Glutamatergic neuron (in vitro differentiated cells): ENCODE measurements around the gene SPACDR. TPM values are rescaled to one million over a fixed set of nuclear protein-coding genes. Genes with fewer than 3 reads are reported as not detected.

Experiments used
- DNase-seq: peaks from one replicate; pipeline ENCODE4 v3.0.0; 2022
- H3K27ac Mint-ChIP-seq: one replicate; pipeline ENCODE4 v1.8.0; 2020; ENCODE audit warnings: mild to moderate bottlenecking, mixed read lengths, inconsistent platforms; ENCODE audit not compliant: unreplicated experiment
- H3K27me3 Mint-ChIP-seq: one replicate; pipeline ENCODE4 v1.8.0; 2020; ENCODE audit warnings: mild to moderate bottlenecking, moderate library complexity, mixed read lengths, inconsistent platforms; ENCODE audit not compliant: unreplicated experiment
- H3K36me3 Mint-ChIP-seq: one replicate; pipeline ENCODE4 v1.8.0; 2020; ENCODE audit warnings: mild to moderate bottlenecking, mixed read lengths, inconsistent platforms; ENCODE audit not compliant: unreplicated experiment
- H3K4me1 Mint-ChIP-seq: one replicate; pipeline ENCODE4 v1.8.0; 2020; ENCODE audit warnings: mild to moderate bottlenecking, low read depth, mixed read lengths, inconsistent platforms; ENCODE audit not compliant: unreplicated experiment
- H3K4me3 Mint-ChIP-seq: one replicate; pipeline ENCODE4 v1.8.0; 2020; ENCODE audit warnings: mild to moderate bottlenecking, mixed read lengths, inconsistent platforms; ENCODE audit not compliant: unreplicated experiment
- H3K9me3 Mint-ChIP-seq: one replicate; pipeline ENCODE4 v1.8.0; 2020; ENCODE audit warnings: mild to moderate bottlenecking, moderate library complexity, mixed read lengths, inconsistent platforms; ENCODE audit not compliant: unreplicated experiment
- total RNA-seq: library from RNA; stranded (reverse); fragmentation: NEBNext Ultra II Directional; extraction: Animal tissue kit (Norgen Biotek cat#: 25700); gene quantifications from one replicate; pipeline ENCODE4 v1.2.1, GENCODE V29; 2021; ENCODE audit not compliant: unreplicated experiment
- TF ChIP-seq, protein P1 (sequence below): fragments of 200-600 bp; sonication (generic); IDR thresholded peaks from one replicate; pipeline ENCODE4 v1.5.0; 2021; ENCODE audit not compliant: partially characterized antibody, unreplicated experiment

Gene SPACDR
- total RNA-seq, 1 donor from 2014 or later, result 1.7 TPM

DNA sequence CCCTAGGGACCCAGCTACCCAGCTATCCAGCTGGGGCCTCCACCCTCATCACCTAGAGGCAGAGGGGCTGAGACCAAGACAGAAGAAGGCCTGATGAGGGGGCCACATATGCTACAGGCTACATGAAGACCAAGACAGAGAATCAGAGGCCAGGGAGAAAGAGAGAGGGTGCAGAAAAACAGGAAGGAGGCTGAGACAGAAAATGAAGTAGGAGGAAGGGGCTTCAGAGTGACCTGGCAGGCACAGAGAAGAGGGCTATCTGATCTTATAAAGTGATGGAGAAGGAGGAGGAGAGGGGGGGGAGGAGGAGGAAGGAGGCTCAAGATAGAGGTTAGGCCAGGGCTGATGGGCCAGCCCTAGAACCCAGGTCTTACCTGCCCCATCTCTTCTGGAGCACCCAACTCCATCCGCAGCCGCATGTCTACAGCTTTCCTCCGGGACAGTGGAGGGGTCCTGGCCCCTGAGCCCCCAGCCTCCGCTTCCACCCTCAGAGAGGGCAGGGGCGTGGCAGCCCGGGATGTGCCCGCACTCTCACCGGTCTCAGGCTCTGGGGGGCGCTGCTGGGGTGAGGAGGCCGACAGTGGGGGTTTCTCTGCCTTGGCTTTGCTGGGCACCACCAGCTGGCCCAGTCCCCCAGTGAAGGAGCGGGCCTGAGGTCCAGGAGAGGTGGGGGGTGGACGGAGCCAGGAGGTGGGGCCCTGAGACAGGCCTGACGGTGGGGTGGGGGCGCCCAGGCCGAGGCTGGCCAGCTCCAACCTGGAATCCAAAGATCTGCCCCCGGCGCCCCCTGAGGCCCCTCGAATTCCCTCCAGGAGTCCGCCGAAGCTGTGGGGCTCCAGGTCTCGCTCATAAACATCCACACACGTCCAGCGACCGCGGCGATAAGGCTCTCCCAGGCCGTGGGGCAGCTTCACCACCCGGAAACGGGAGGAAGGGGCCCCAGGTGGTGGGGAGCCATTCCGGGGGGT, 13.1 kb upstream of the SPACDR start:
- Mint-ChIP-seq H3K9me3 (peaks cover 2% of the 10 kb centered on the region), H3K27me3 (peaks cover 3% of the 10 kb centered on the region), H3K4me1 (peaks cover 16% of the 10 kb centered on the region), H3K36me3 (no peaks in the 10 kb centered on the region), H3K27ac (peak overlapping the region; percentile 68), H3K4me3 (peak overlapping the region; percentile 61)
- peak; percentile 38 for DNase-seq
- TF ChIP-seq, protein P1, sequence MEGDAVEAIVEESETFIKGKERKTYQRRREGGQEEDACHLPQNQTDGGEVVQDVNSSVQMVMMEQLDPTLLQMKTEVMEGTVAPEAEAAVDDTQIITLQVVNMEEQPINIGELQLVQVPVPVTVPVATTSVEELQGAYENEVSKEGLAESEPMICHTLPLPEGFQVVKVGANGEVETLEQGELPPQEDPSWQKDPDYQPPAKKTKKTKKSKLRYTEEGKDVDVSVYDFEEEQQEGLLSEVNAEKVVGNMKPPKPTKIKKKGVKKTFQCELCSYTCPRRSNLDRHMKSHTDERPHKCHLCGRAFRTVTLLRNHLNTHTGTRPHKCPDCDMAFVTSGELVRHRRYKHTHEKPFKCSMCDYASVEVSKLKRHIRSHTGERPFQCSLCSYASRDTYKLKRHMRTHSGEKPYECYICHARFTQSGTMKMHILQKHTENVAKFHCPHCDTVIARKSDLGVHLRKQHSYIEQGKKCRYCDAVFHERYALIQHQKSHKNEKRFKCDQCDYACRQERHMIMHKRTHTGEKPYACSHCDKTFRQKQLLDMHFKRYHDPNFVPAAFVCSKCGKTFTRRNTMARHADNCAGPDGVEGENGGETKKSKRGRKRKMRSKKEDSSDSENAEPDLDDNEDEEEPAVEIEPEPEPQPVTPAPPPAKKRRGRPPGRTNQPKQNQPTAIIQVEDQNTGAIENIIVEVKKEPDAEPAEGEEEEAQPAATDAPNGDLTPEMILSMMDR, result no peak

DNA sequence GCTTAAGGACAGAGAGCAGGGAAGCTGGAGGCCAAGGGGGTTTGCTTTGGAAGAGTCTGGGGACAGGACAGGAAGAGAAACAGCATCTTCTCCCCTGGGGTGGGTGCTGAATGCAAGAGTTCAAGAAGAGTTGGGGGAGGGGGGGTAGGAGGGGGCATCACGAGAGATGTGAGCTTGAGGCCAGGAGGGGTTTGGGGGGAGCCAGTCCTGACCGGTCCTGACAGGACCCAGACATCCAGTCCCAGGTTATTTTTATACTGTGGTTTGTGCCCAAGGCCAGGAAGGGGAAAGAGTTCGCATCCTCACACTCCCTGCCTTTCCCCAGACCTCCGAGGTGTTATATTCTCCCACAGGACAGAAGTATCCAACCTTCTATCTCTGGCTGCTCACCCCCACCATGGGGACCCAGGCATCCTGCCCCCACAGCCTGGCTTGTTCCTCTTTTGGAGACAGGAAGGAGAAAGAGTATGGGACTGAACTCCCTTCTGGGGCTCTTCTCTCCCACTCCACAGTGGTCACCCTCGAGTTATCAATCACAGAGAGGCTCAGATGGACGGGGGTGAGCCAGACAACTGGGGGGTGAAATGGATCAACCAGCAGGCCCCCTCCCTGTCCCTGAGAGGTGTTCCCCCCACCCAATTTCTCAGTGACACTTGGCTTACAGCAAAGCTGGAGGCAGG, 12.2 kb upstream of the SPACDR start:
- Mint-ChIP-seq H3K27ac (no peak overlapping the region), H3K27me3 (peaks cover 5% of the 10 kb centered on the region), H3K4me1 (peaks cover 16% of the 10 kb centered on the region), H3K9me3 (peaks cover 4% of the 10 kb centered on the region), H3K36me3 (no peaks in the 10 kb centered on the region), H3K4me3 (peak overlapping the region; percentile 66)
- TF ChIP-seq, protein P1, result no peak
- DNase-seq, result no peak

DNA sequence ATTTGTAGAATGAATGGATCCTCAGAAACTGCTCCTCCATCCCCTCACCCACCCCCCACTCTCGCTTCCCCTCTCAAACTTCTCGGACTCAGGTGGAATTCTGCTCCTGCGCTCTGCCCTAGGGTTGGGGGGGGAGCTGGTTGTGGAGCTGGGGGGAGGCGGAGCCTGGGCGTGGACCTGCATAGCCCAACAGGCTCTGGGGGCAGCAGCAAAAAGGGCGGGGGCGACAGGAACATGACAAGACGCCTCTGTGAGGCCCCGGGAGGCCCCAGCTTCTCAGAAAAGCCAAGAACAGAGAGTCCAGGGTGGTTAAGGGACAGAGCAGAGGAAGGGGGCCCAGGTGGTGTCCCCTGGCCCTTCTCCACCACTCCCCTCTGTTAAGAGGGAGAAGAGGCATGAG, 11.5 kb upstream of the SPACDR start:
- Mint-ChIP-seq H3K4me1 (peaks cover 16% of the 10 kb centered on the region), H3K36me3 (no peaks in the 10 kb centered on the region), H3K27me3 (peaks cover 5% of the 10 kb centered on the region), H3K9me3 (peaks cover 4% of the 10 kb centered on the region), H3K27ac (no peak overlapping the region), H3K4me3 (peak overlapping the region; percentile 66)
- peak; percentile 24 for DNase-seq
- TF ChIP-seq, protein P1, result no peak

DNA sequence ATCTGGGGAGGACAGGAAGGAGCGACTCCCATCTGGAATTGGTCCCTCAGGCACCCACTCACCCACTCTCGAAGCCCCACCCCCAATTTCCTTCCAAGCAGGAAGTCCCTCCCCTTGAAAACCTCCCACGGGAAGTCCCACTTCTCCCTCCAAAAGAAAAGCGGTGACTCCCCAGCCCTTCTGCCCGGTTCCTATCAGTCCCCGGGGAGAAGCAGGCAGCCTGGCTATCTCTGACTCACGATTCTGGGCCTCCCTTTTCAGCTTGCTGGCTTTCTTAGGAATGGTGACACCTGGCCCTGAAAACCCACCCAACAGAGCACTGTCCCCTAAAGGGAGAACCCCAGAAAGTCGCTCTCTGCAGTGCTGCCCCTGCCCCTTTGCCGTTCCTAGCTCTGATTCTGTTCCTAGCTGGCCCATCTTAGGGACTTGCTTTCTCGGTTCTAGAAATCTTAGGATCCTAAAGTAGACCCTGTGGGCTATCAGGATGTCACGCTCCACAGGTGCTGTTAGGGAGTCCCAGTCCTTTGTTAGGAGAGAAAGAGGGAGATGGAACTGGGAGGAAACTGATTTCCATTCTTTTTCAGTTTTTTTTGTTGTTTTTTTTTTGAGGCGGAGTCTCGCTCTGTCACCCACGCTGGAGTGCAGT, 8.9 kb upstream of the SPACDR start:
- peaks cover 2% of the 10 kb centered on the region for H3K9me3 Mint-ChIP-seq
- TF ChIP-seq, protein P1, result no peak
- no peak overlapping the region for H3K4me3 Mint-ChIP-seq
- no peak overlapping the region for H3K27ac Mint-ChIP-seq
- H3K4me1 Mint-ChIP-seq, result peaks cover 12% of the 10 kb centered on the region
- peaks cover 5% of the 10 kb centered on the region for H3K27me3 Mint-ChIP-seq
- no peak for DNase-seq
- H3K36me3 Mint-ChIP-seq, result no peaks in the 10 kb centered on the region
